ENCODE results near the gene INPP5E. TPM values are rescaled to one million over a fixed set of nuclear protein-coding genes. Genes with fewer than 3 reads are reported as not detected.

The INPP5E gene
- total RNA-seq, 6 experiments from 2014 or later, result 5.9 to 7.6 (median 6.0) TPM

- Histone ChIP-seq H3K27ac (peak overlapping the region; percentile 93 to 97 (median 96)), H3K4me3 (peak overlapping the region; percentile 68 to 86 (median 85)), H3K4me1 (peaks cover 0 to 48% (median 22%) of the 10 kb centered on the region in 4 donors), H3K27me3 (no peaks in the 10 kb centered on the region), H3K9me3 (no peaks in the 10 kb centered on the region), H3K36me3 (peaks cover 0 to 8% (median 0%) of the 10 kb centered on the region in 4 donors)
- WGBS (ENCODE audit: insufficient coverage, low coverage, low lambda C conversion rate, missing lambda C conversion rate), result 10% methylated on average over 2 of the region's 59 CpGs
- ATAC-seq (peak; percentile 4 to 27 (median 18)), DNase-seq (peak; percentile 78 to 84 (median 83))
- intact Hi-C loops (cut with DNase I), result loop anchor here in 1 of 2 donors (5.0 kb wide), 1 partner anchor 143 kb away; no protein-coding TSS in a partner anchor
- TF ChIP-seq POLR2A (IDR thresholded peaks at IDR 0.05), result peak; percentile 86
- TF ChIP-seq, protein P1, sequence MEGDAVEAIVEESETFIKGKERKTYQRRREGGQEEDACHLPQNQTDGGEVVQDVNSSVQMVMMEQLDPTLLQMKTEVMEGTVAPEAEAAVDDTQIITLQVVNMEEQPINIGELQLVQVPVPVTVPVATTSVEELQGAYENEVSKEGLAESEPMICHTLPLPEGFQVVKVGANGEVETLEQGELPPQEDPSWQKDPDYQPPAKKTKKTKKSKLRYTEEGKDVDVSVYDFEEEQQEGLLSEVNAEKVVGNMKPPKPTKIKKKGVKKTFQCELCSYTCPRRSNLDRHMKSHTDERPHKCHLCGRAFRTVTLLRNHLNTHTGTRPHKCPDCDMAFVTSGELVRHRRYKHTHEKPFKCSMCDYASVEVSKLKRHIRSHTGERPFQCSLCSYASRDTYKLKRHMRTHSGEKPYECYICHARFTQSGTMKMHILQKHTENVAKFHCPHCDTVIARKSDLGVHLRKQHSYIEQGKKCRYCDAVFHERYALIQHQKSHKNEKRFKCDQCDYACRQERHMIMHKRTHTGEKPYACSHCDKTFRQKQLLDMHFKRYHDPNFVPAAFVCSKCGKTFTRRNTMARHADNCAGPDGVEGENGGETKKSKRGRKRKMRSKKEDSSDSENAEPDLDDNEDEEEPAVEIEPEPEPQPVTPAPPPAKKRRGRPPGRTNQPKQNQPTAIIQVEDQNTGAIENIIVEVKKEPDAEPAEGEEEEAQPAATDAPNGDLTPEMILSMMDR (IDR thresholded peaks at IDR 0.05), result peak in 1 of 4 donors; percentile 2
Observed at GRCh38 chr9:136484153-136485048, 44.8 kb upstream of the INPP5E start.

DNA sequence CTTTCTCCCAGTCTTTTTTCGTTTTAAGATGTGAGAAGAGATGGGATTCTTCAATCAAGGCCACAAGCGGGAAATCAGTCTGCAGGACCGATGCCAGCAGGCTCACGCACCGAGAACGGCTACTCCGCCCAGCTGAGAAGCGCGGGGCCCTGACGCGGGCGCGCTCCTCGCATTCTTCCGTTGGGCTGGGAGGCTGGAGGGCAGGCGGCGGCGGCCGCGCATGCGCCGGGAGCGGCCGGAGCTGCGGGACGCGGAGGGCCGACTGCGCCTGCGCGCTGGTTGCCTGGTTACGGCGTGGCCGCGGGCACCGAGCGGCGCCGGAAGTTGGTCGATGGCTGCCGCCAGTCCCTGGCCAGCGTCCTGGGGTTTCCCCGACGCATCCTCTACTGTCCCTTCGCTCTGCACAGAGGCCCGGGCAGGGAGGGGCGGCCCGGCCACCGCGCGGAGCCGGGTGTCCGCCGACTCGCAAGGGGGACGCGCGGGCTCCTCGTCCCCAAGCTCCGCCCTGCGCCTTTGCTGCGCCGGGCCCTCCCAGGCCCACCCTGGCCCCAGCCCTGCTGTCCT, 44.0 kb upstream of the INPP5E start:
- Histone ChIP-seq H3K27me3 (no peaks in the 10 kb centered on the region), H3K9me3 (no peaks in the 10 kb centered on the region), H3K4me1 (peaks cover 0 to 48% (median 21%) of the 10 kb centered on the region in 4 donors), H3K4me3 (peak overlapping the region; percentile 68 to 86 (median 85)), H3K27ac (peak overlapping the region; percentile 93 to 97 (median 96)), H3K36me3 (peaks cover 0 to 8% (median 0%) of the 10 kb centered on the region in 4 donors)
- ATAC-seq (peak; percentile 27 to 53 (median 36)), DNase-seq (peak; percentile 95 to 96 (median 96))
- intact Hi-C loops (cut with DNase I), result no loop called here
- WGBS (ENCODE audit: insufficient coverage, low coverage, low lambda C conversion rate, missing lambda C conversion rate), result 0% methylated on average over 10 of the region's 63 CpGs
- peak; percentile 80 for TF ChIP-seq POLR2A (IDR thresholded peaks at IDR 0.05)
- TF ChIP-seq, protein P1 (IDR thresholded peaks at IDR 0.05), result no peak

DNA sequence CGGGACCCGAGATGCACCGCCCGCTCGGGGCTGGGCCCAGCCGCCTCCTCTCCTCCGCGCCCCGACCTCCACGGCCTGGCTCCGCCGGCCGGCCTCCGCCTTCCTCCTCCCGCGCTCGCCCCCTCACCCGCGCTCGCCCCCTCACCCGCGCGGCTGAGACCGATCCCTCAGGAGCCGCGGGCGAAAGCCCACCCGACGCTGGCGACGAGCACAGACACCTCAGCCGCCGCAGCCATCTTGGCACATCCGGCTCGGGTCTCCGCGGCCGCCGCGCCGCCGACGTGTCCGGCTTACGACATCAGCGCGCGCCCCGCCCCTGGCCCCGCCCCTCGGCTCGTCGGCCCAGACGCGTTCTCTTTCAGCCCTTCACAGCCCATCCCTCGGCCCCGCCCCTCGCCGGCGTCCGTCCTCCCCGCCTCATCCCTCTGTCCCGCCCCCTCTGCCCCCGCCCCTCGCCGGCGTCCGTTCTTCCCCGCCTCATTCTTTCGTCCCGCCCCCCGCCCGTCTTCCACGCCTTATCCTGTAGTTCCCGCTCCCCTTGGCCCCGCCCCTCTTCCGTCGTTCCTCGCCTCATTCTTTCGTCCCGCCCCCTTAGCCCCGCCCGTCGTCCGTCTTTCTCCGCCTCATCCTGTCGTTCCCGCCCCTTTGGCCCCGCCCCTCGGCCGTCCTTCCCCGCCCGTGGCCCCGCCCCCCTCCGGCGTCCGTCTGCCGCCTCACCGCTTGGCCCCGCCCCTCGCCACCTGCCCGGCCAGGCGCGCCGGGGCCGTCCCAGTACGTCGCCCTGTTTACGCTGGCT, 43.3 kb upstream of the INPP5E start, which contains the start of gene SEC16A:
SEC16A (minus strand) TSS at position 248 of the 796 bp plus-strand sequence. CDS start 5,425 bp downstream, outside the sequence.
- H3K36me3 ChIP-seq, result peaks cover 0 to 13% (median 0%) of the 10 kb centered on the region in 4 donors
- intact Hi-C loops (cut with DNase I), result no loop called here
- TF ChIP-seq, protein P1 (IDR thresholded peaks at IDR 0.05), result no peak
- TF ChIP-seq POLR2A (IDR thresholded peaks at IDR 0.05), result peak; percentile 89
- H3K4me3 ChIP-seq, result peak within 1 kb of the TSS; percentile 95 to 100 (median 97)
- peak; percentile 100 for DNase-seq
- H3K27ac ChIP-seq, result peak within 1 kb of the TSS; percentile 93 to 98 (median 97)
- no peaks in the 10 kb centered on the region for H3K9me3 ChIP-seq
- ATAC-seq, result peak; percentile 69 to 81 (median 75)
- 2% methylated on average over 68 of the region's 109 CpGs for WGBS (ENCODE audit: insufficient coverage, low coverage, low lambda C conversion rate, missing lambda C conversion rate)
- no peaks in the 10 kb centered on the region for H3K27me3 ChIP-seq
- H3K4me1 ChIP-seq, result peaks cover 0 to 42% (median 18%) of the 10 kb centered on the region in 4 donors

Measured in right lobe of liver (tissue), 6 donors.